Measurements from ENCODE around the gene OR56B1.
A peak's percentile ranks its signal among the peaks of the same experiment; 100 is the strongest.
"Not testable (repeated sequence)": the region's sequence is repeated elsewhere in the genome, so short reads cannot be mapped to it uniquely, and the experiment has no call there.

The OR56B1 gene

GRCh38 chr11:5736396-5736795 lies at the start of gene OR56B1:
TSS of gene OR56B1 (plus strand) at chr11:5736448. CDS start at chr11:5736517, 69 bp downstream.
- no peak for DNase-seq

GRCh38 chr11:5688482-5688881 lies 47.8 kb upstream of the OR56B1 start:
- no peak for DNase-seq

GRCh38 chr11:5689551-5689983 lies 46.7 kb upstream of the OR56B1 start, which contains the start of gene TRIM22:
TSS of gene TRIM22 (plus strand) at chr11:5689790. CDS start at chr11:5696233, 6,443 bp downstream.
- peak in 9 of 14 donors; percentile 4 to 33 (median 10) for DNase-seq

- peak in 1 of 14 donors; percentile 1 for DNase-seq
Measured at GRCh38 chr11:5690216-5690615, 46.0 kb upstream of the OR56B1 start.

GRCh38 chr11:5690736-5691135 lies 45.5 kb upstream of the OR56B1 start:
- DNase-seq = peak in 2 of 14 donors; percentile 1 to 2

- DNase-seq = not testable (repeated sequence)
Measured at GRCh38 chr11:5691238-5691963, 44.8 kb upstream of the OR56B1 start.

GRCh38 chr11:5691964-5692361 lies 44.3 kb upstream of the OR56B1 start:
- no peak for DNase-seq

- DNase-seq = no peak
Measured at GRCh38 chr11:5694642-5695041, 41.6 kb upstream of the OR56B1 start.

GRCh38 chr11:5695580-5695979 lies 40.7 kb upstream of the OR56B1 start:
- DNase-seq = no peak

- DNase-seq = no peak
Measured at GRCh38 chr11:5696210-5696609, 40.0 kb upstream of the OR56B1 start.

- peak in 1 of 14 donors; percentile 32 for DNase-seq
Measured at GRCh38 chr11:5698281-5698680, 38.0 kb upstream of the OR56B1 start.

GRCh38 chr11:5700421-5701054 lies 35.7 kb upstream of the OR56B1 start:
- DNase-seq = no peak

- no peak for DNase-seq
Measured at GRCh38 chr11:5701055-5701577, 35.1 kb upstream of the OR56B1 start.

- DNase-seq = no peak
Measured at GRCh38 chr11:5703741-5704536, 32.3 kb upstream of the OR56B1 start.

GRCh38 chr11:5705688-5706087 lies 30.6 kb upstream of the OR56B1 start:
- DNase-seq = no peak

- no peak for DNase-seq
Measured at GRCh38 chr11:5712507-5712906, 23.7 kb upstream of the OR56B1 start.

GRCh38 chr11:5713695-5714094 lies 22.6 kb upstream of the OR56B1 start:
- DNase-seq = no peak

GRCh38 chr11:5716518-5716917 lies 19.7 kb upstream of the OR56B1 start:
- DNase-seq = not testable (repeated sequence)

- DNase-seq = no peak
Measured at GRCh38 chr11:5719703-5720495, 16.3 kb upstream of the OR56B1 start.

GRCh38 chr11:5722622-5723021 lies 13.6 kb upstream of the OR56B1 start:
- DNase-seq = no peak

- no peak for DNase-seq
Measured at GRCh38 chr11:5726351-5726750, 9.9 kb upstream of the OR56B1 start.

GRCh38 chr11:5727691-5728090 lies 8.6 kb upstream of the OR56B1 start:
- DNase-seq = no peak
